GM10266 (cell line): ENCODE data around the gene SMPD3.
A peak's percentile ranks its signal among the peaks of the same experiment; 100 is the strongest.

Experiments used
- DNase-seq: peaks from one replicate; pipeline ENCODE4 v3.0.0; 2012; ENCODE audit errors: extremely low spot score
- CTCF ChIP-seq: IDR thresholded peaks from 2 replicates; pipeline ENCODE4 v1.5.1; 2012; ENCODE audit warnings: mild to moderate bottlenecking, low read depth; ENCODE audit not compliant: control insufficient read depth, insufficient read depth; ENCODE audit errors: missing control alignments

Gene SMPD3

GRCh38 chr16:68450741-68451255 is 2.5 kb upstream of the SMPD3 start:
- TF ChIP-seq CTCF = no peak

GRCh38 chr16:68447653-68448359 is 502 bp downstream of the SMPD3 start:
- TF ChIP-seq CTCF = no peak
- peak; percentile 19 for DNase-seq

More at GRCh38 chr16:68450741-68451255, 2.5 kb upstream of the SMPD3 start:
- DNase-seq = no peak

- DNase-seq = peak; percentile 14
- TF ChIP-seq CTCF = no peak
Observed at GRCh38 chr16:68446681-68447652, 1.3 kb downstream of the SMPD3 start.

GRCh38 chr16:68445458-68445857 is 2.9 kb downstream of the SMPD3 start:
- peak; percentile 72 for DNase-seq
- TF ChIP-seq CTCF = peak; percentile 72

GRCh38 chr16:68444056-68444657 is 4.2 kb downstream of the SMPD3 start:
- DNase-seq = peak; percentile 15
- TF ChIP-seq CTCF = no peak

- peak; percentile 19 for TF ChIP-seq CTCF
- DNase-seq = no peak
Observed at GRCh38 chr16:68436581-68436980, 11.7 kb downstream of the SMPD3 start.
